MCF 10A (cell line): ENCODE data around the gene MRPL53. TPM values are rescaled to one million over a fixed set of nuclear protein-coding genes. Genes with fewer than 3 reads are reported as not detected.

Experiments
- BruUV-seq: library from RNA; stranded (reverse); fragments of 400-500 nt; replicated peaks from 2 replicates; lab custom pipeline; 2021; lab: Mats Ljungman, UMichigan
- CTCF ChIA-PET: fragments of 300-600 bp; sonication (Branson Sonifier 250); formaldehyde crosslinking; extraction: SDS; loops from one replicate; lab custom pipeline; 2021; ENCODE audit warnings: antibody characterized with exemption, inconsistent platforms; lab: Yijun Ruan, JAX
- POLR2A ChIA-PET: fragments of 300-600, 350-650 bp; sonication (Branson Sonifier 250); formaldehyde crosslinking; extraction: SDS; loops from one replicate; lab custom pipeline; 2020; ENCODE audit warnings: antibody characterized with exemption, inconsistent platforms; lab: Yijun Ruan, JAX
- DNase-seq: peaks from one replicate; pipeline ENCODE4 v3.0.0-alpha.2; 2018; ENCODE audit not compliant: unreplicated experiment
- H3K27ac Mint-ChIP-seq: one replicate; pipeline ENCODE4 v1.8.0; 2022; ENCODE audit warnings: mild to moderate bottlenecking, low read depth, mixed read lengths; ENCODE audit not compliant: unreplicated experiment
- H3K27me3 Mint-ChIP-seq: one replicate; pipeline ENCODE4 v1.8.0; 2022; ENCODE audit warnings: mixed read lengths; ENCODE audit not compliant: insufficient read depth, unreplicated experiment
- H3K36me3 Mint-ChIP-seq: one replicate; pipeline ENCODE4 v1.8.0; 2022; ENCODE audit warnings: mild to moderate bottlenecking, moderate library complexity, mixed read lengths; ENCODE audit not compliant: insufficient read depth, unreplicated experiment
- H3K4me1 Mint-ChIP-seq: one replicate; pipeline ENCODE4 v1.8.0; 2022; ENCODE audit warnings: mixed read lengths; ENCODE audit not compliant: insufficient read depth, unreplicated experiment
- H3K4me3 Mint-ChIP-seq: one replicate; pipeline ENCODE4 v1.8.0; 2022; ENCODE audit warnings: mild to moderate bottlenecking, moderate library complexity, mixed read lengths; ENCODE audit not compliant: unreplicated experiment
- H3K9me3 Mint-ChIP-seq: one replicate; pipeline ENCODE4 v1.8.0; 2022; ENCODE audit warnings: mixed read lengths; ENCODE audit not compliant: unreplicated experiment
- CTCF ChIP-seq: fragments of 200-600 bp; IDR thresholded peaks from one replicate; pipeline ENCODE4 v1.8.0; 2022; ENCODE audit warnings: antibody characterized with exemption, mild to moderate bottlenecking; ENCODE audit not compliant: unreplicated experiment
- intact Hi-C: fragments of 100-400 bp; cut with micrococcal nuclease; formaldehyde crosslinking; loops from 2 replicates; pipeline ENCODE4 v1.14.1; 2022
- total RNA-seq: library from RNA; stranded (reverse); gene quantifications from 2 replicates; pipeline ENCODE4 v1.2.3, GENCODE V29; 2022

The MRPL53 gene
- total RNA-seq, 1 experiment from 2014 or later: 123 TPM

GRCh38 chr2:74436848-74437695, 35.4 kb downstream of the MRPL53 start:
- no peaks in the 10 kb centered on the region for H3K9me3 Mint-ChIP-seq
- POLR2A ChIA-PET: interaction anchor here (4.8 kb wide), 1 partner anchor 11 kb away, joined by 38 read pairs; no protein-coding TSS in a partner anchor
- BruUV-seq: no TSS peak
- no peak overlapping the region for H3K4me3 Mint-ChIP-seq
- DNase-seq: no peak
- CTCF ChIA-PET: interaction anchor here (0.6 kb wide), 2 partner anchors 50 to 748 kb away, joined by 3 to 7 read pairs; no protein-coding TSS in a partner anchor
- intact Hi-C loops: no loop called here
- H3K27ac Mint-ChIP-seq: no peak overlapping the region
- peaks cover 15% of the 10 kb centered on the region for H3K4me1 Mint-ChIP-seq
- no peaks in the 10 kb centered on the region for H3K27me3 Mint-ChIP-seq
- peaks cover 29% of the 10 kb centered on the region for H3K36me3 Mint-ChIP-seq
- TF ChIP-seq CTCF: no peak

- Mint-ChIP-seq H3K27me3 (no peaks in the 10 kb centered on the region), H3K27ac (no peak overlapping the region), H3K36me3 (peaks cover 36% of the 10 kb centered on the region), H3K9me3 (no peaks in the 10 kb centered on the region), H3K4me1 (peaks cover 15% of the 10 kb centered on the region), H3K4me3 (no peak overlapping the region)
- intact Hi-C loops: no loop called here
- ChIA-PET POLR2A (interaction anchor here (0.6 kb wide), 1 partner anchor 124 kb away, joined by 3 read pairs; no protein-coding TSS in a partner anchor), CTCF (interaction anchor here (0.5 to 1.3 kb wide), 5 partner anchors 16 to 748 kb away, joined by 3 to 7 read pairs (median 4); no protein-coding TSS in a partner anchor)
- no peak for DNase-seq
- TF ChIP-seq CTCF: no peak
- BruUV-seq: no TSS peak
These were observed 36.2 kb downstream of the MRPL53 start for GRCh38 chr2:74436111-74436805.

GRCh38 chr2:74430502-74430901, 42.0 kb downstream of the MRPL53 start:
- BruUV-seq: no TSS peak
- H3K4me3 Mint-ChIP-seq: no peak overlapping the region
- POLR2A ChIA-PET: interaction anchor here (0.9 to 2.1 kb wide), 2 partner anchors 8 to 10 kb away, joined by 4 to 8 read pairs; partner anchors contain the start of gene WDR54
- no peaks in the 10 kb centered on the region for H3K9me3 Mint-ChIP-seq
- CTCF ChIA-PET: interaction anchor here (1.0 kb wide), 2 partner anchors 10 to 96 kb away, joined by 3 read pairs; no protein-coding TSS in a partner anchor
- H3K27ac Mint-ChIP-seq: no peak overlapping the region
- DNase-seq: no peak
- intact Hi-C loops: no loop called here
- H3K4me1 Mint-ChIP-seq: peaks cover 4% of the 10 kb centered on the region
- H3K27me3 Mint-ChIP-seq: no peaks in the 10 kb centered on the region
- H3K36me3 Mint-ChIP-seq: peaks cover 69% of the 10 kb centered on the region
- TF ChIP-seq CTCF: no peak
